Activated CD4-positive, alpha-beta T cell treated with anti-CD3 and anti-CD28 coated beads for 48 hours (primary cell): Measurements from ENCODE around the gene CEND1.

ENCODE experiments used
- DNase-seq: peaks from one replicate; pipeline ENCODE4 v3.0.0-alpha.2; 2020

The CEND1 gene

GRCh38 chr11:794766-795633, 5.1 kb upstream of the CEND1 start:
- no peak for DNase-seq

GRCh38 chr11:794013-794765, 4.3 kb upstream of the CEND1 start:
- DNase-seq, result no peak

- DNase-seq, result no peak
Observed at GRCh38 chr11:793556-793955, 3.7 kb upstream of the CEND1 start.

DNA sequence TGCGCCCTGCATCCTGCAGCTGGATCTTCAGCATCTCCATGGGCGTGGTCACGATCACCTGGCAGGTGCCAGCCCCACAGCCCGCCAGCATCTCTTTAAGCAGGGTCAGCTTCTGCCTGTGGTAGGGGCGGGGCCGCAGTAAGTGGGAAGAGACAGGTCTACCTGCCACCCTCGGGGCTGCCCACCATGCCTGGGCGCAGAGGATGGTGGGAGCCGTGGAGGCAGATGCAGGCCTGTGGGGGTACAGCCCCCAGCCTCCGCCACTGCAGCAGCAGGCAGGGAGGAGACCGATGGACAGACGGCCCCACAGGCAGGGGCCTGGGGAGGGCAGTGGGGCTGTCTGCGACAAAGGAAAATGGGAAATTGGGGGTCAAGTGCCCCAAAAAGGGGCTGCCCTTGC, 3.0 kb upstream of the CEND1 start:
- no peak for DNase-seq

DNA sequence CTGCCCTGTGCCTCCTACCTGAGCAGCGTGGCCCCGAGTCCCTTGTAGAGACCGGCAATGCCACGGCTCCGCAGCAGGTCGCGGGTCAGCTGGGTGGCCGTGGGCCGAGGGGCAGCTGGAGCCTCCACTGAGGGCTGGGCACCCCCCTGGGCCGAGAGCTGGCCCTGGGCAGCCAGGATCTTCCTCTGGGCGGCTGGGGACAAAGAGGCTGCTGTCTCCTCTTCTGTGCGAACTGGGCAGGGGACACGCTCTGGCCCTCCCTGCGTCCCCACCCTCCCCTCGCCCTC, 2.6 kb upstream of the CEND1 start:
- no peak for DNase-seq

DNA sequence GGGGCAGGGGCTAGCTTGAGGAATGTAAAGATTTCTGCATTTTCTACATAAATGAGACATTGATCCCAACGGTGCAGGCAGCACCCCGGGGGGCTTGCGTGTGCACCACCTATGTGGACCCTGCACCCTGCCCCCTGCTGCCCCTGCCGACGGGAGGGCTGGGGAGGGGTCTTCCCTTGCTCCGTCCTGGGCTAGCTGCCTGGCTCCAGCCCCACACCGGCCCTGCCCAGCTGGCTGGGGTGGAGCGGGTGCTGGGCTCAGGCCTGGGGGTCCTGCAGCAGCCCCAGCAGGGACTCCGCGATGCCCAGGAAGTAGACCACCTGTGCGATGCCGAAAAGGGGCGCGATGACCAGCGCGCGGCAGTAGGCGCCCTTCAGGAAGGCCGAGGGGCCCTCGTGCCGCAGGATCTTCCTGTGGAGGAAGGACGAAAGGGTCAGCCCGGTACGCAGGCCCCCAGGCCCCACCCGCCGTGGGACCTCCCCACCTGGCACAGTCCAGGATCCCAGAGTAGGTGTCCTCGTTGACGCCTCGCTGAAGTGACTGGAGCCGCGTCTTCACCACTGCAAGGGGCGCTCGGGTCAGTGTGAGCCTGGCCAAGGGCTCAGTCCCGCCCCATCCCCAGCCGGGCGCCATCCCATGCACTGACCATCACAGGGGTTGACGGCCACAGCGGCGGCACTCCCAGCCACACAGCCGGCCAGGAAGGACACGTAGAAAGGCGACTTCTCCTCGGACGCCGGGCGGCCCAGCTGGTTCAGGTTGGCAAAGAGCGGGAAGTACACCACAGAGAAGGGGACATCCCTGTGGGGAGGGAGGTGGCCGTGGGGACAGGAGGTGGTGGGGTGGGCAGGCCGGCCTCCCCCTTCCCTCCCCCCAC, 2.0 kb upstream of the CEND1 start:
- DNase-seq, result no peak

GRCh38 chr11:790721-791564, 1.1 kb upstream of the CEND1 start:
- DNase-seq, result no peak

GRCh38 chr11:788953-789940, 643 bp downstream of the CEND1 start:
- DNase-seq, result no peak

- no peak for DNase-seq
Observed at GRCh38 chr11:788009-788640, 1.8 kb downstream of the CEND1 start.

- no peak for DNase-seq
Observed at GRCh38 chr11:787084-787675, 2.7 kb downstream of the CEND1 start.

GRCh38 chr11:786235-787083, 3.4 kb downstream of the CEND1 start:
- DNase-seq, result no peak

DNA sequence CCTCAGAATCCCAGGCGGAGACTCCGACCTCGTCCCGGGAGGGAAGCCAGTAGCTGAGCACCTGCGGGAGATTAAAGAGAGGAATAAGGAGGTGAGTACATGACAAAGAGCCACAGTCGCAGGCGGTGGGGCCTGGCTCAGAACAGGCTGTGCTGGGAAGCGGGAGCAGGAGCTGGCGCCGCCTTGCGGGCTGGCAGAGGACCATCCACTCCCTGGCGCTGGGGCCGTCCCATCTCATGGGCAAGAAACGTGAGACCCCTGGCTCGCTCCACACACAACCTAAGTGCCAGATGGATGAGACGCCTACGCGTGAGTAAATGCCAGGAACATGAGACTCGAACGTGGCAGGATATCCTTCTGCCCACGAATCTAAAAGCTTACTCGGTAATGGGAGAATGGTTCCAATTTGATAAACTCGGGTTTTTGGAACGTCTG, 6.3 kb downstream of the CEND1 start:
- no peak for DNase-seq

GRCh38 chr11:782264-783174, 7.4 kb downstream of the CEND1 start:
- DNase-seq, result no peak

- no peak for DNase-seq
Observed at GRCh38 chr11:779955-780532, 9.8 kb downstream of the CEND1 start.

- no peak for DNase-seq
Observed at GRCh38 chr11:778976-779954, 10.6 kb downstream of the CEND1 start.
